Left ventricle myocardium superior (tissue), 1 donor: Measurements from ENCODE around the gene GTF3C2. TPM values are rescaled to one million over a fixed set of nuclear protein-coding genes. Genes with fewer than 3 reads are reported as not detected.

ENCODE experiments used
- total RNA-seq: library from RNA; stranded (reverse); fragmentation: NEBNext Ultra II Directional; extraction: Animal tissue kit (Norgen Biotek cat#: 25700); gene quantifications from one replicate; pipeline ENCODE4 v1.2.1, GENCODE V29; 2021
- donor health status: DM: no; HTN: yes; CAD: no; lungs with severe emphysema.

The GTF3C2 gene
- total RNA-seq, 1 donor from 2014 or later, result 19.8 TPM

Other genes starting within 250 kb of the GTF3C2 start
- gene CGREF1, start 237.6 kb downstream of the GTF3C2 start, total RNA-seq, result 0.87 TPM
- gene ABHD1, start 232.9 kb downstream of the GTF3C2 start, total RNA-seq, result 2.0 TPM
- 51.1 TPM for gene PREB, start 222.1 kb downstream of the GTF3C2 start, total RNA-seq
- not detected for gene PRR30, start 217.4 kb downstream of the GTF3C2 start, total RNA-seq
- gene TCF23, start 207.8 kb downstream of the GTF3C2 start, total RNA-seq, result 0.10 TPM
- gene ATRAID, start 144.7 kb downstream of the GTF3C2 start, total RNA-seq, result 112 TPM
- gene SLC5A6, start 144.5 kb downstream of the GTF3C2 start, total RNA-seq, result 13.3 TPM
- gene CAD, start 139.4 kb downstream of the GTF3C2 start, total RNA-seq, result 8.5 TPM
- 9.4 TPM for gene SLC30A3, start 93.7 kb downstream of the GTF3C2 start, total RNA-seq
- 2.1 TPM for gene DNAJC5G, start 81.3 kb downstream of the GTF3C2 start, total RNA-seq
- gene TRIM54, start 74.3 kb downstream of the GTF3C2 start, total RNA-seq, result 291 TPM
- 0.55 TPM for gene UCN, start 48.3 kb downstream of the GTF3C2 start, total RNA-seq
- gene MPV17, start 33.7 kb downstream of the GTF3C2 start, total RNA-seq, result 47.2 TPM
- 40.9 TPM for gene EIF2B4, start 13.6 kb upstream of the GTF3C2 start, total RNA-seq
- 61.2 TPM for gene SNX17, start 13.9 kb upstream of the GTF3C2 start, total RNA-seq
- gene ZNF513, start 24.0 kb upstream of the GTF3C2 start, total RNA-seq, result 6.5 TPM
- 38.8 TPM for gene PPM1G, start 52.8 kb upstream of the GTF3C2 start, total RNA-seq
- 53.1 TPM for gene NRBP1, start 71.9 kb upstream of the GTF3C2 start, total RNA-seq
- not detected for gene KRTCAP3, start 85.6 kb upstream of the GTF3C2 start, total RNA-seq
- 22.4 TPM for gene IFT172, start 133.0 kb upstream of the GTF3C2 start, total RNA-seq
- 1.8 TPM for gene FNDC4, start 138.4 kb upstream of the GTF3C2 start, total RNA-seq
- gene GCKR, start 140.1 kb upstream of the GTF3C2 start, total RNA-seq, result not detected
- 20.8 TPM for gene ZNF512, start 226.3 kb upstream of the GTF3C2 start, total RNA-seq